Left ventricle myocardium inferior (tissue), 1 donor: Measurements from ENCODE around the gene TBC1D16. TPM values are rescaled to one million over a fixed set of nuclear protein-coding genes. Genes with fewer than 3 reads are reported as not detected.

Experiments used
- DNase-seq: peaks from one replicate; pipeline ENCODE4 v3.0.0-alpha.2; 2020
- H3K27ac ChIP-seq: fragments of 200-600 bp; replicated peaks from 2 replicates; pipeline ENCODE4 v1.8.0; 2021
- H3K27me3 ChIP-seq: fragments of 200-600 bp; 2 replicates; pipeline ENCODE4 v1.8.0; 2021; ENCODE audit warnings: low read depth
- H3K36me3 ChIP-seq: fragments of 200-600 bp; 2 replicates; pipeline ENCODE4 v1.8.0; 2021
- H3K4me1 ChIP-seq: fragments of 200-600 bp; 2 replicates; pipeline ENCODE4 v1.8.0; 2021
- H3K4me3 ChIP-seq: fragments of 200-600 bp; 2 replicates; pipeline ENCODE4 v1.8.0; 2021; ENCODE audit warnings: mild to moderate bottlenecking, moderate library complexity
- H3K9me3 ChIP-seq: fragments of 200-600 bp; replicated peaks from 2 replicates; pipeline ENCODE4 v1.8.0; 2021
- CTCF ChIP-seq: fragments of 200-600 bp; IDR thresholded peaks from 2 replicates; pipeline ENCODE4 v1.8.0; 2021; ENCODE audit warnings: antibody characterized with exemption, mild to moderate bottlenecking, borderline replicate concordance
- intact Hi-C: fragments of 100-400 bp; cut with micrococcal nuclease; formaldehyde crosslinking; loops from one replicate; pipeline ENCODE4 v1.11.0; 2022
- total RNA-seq: library from RNA; stranded (reverse); fragmentation: NEBNext Ultra II Directional; extraction: Animal tissue kit (Norgen Biotek cat#: 25700); gene quantifications from one replicate; pipeline ENCODE4 v1.2.1, GENCODE V29; 2021
- donor health status: DM: no; HTN: yes; CAD: no; lungs with severe emphysema.

TBC1D16 gene
- total RNA-seq, 1 donor from 2014 or later, result 15.9 TPM

GRCh38 chr17:80021600-80021999 is 14.1 kb downstream of the TBC1D16 start:
- intact Hi-C loops, result no loop called here
- H3K27me3 ChIP-seq, result no peaks in the 10 kb centered on the region
- TF ChIP-seq CTCF, result no peak
- no peaks in the 10 kb centered on the region for H3K9me3 ChIP-seq
- no peak for DNase-seq
- peaks cover 18% of the 10 kb centered on the region for H3K4me1 ChIP-seq
- H3K27ac ChIP-seq, result no peak overlapping the region
- H3K4me3 ChIP-seq, result no peak overlapping the region
- H3K36me3 ChIP-seq, result no peaks in the 10 kb centered on the region

- Histone ChIP-seq H3K27me3 (no peaks in the 10 kb centered on the region), H3K9me3 (peaks cover 7% of the 10 kb centered on the region), H3K27ac (no peak overlapping the region), H3K36me3 (no peaks in the 10 kb centered on the region), H3K4me1 (peaks cover 7% of the 10 kb centered on the region), H3K4me3 (no peak overlapping the region)
- TF ChIP-seq CTCF, result no peak
- DNase-seq, result no peak
- intact Hi-C loops, result no loop called here
Measured at GRCh38 chr17:80018917-80019651, 16.6 kb downstream of the TBC1D16 start.

GRCh38 chr17:80017226-80018010 is 18.3 kb downstream of the TBC1D16 start:
- peaks cover 11% of the 10 kb centered on the region for H3K36me3 ChIP-seq
- H3K9me3 ChIP-seq, result peaks cover 7% of the 10 kb centered on the region
- no peak for DNase-seq
- TF ChIP-seq CTCF, result no peak
- H3K4me1 ChIP-seq, result no peaks in the 10 kb centered on the region
- H3K27me3 ChIP-seq, result no peaks in the 10 kb centered on the region
- H3K4me3 ChIP-seq, result no peak overlapping the region
- no peak overlapping the region for H3K27ac ChIP-seq
- intact Hi-C loops, result no loop called here

GRCh38 chr17:80012765-80013741 is 22.6 kb downstream of the TBC1D16 start:
- no peak for DNase-seq
- H3K36me3 ChIP-seq, result peaks cover 22% of the 10 kb centered on the region
- intact Hi-C loops, result no loop called here
- TF ChIP-seq CTCF, result no peak
- no peak overlapping the region for H3K27ac ChIP-seq
- no peaks in the 10 kb centered on the region for H3K27me3 ChIP-seq
- H3K4me1 ChIP-seq, result peaks cover 12% of the 10 kb centered on the region
- no peak overlapping the region for H3K4me3 ChIP-seq
- peaks cover 7% of the 10 kb centered on the region for H3K9me3 ChIP-seq

GRCh38 chr17:80011989-80012555 is 23.6 kb downstream of the TBC1D16 start:
- intact Hi-C loops, result no loop called here
- H3K36me3 ChIP-seq, result peaks cover 22% of the 10 kb centered on the region
- DNase-seq, result no peak
- H3K27ac ChIP-seq, result no peak overlapping the region
- no peaks in the 10 kb centered on the region for H3K27me3 ChIP-seq
- peaks cover 13% of the 10 kb centered on the region for H3K4me1 ChIP-seq
- peaks cover 7% of the 10 kb centered on the region for H3K9me3 ChIP-seq
- TF ChIP-seq CTCF, result no peak
- H3K4me3 ChIP-seq, result no peak overlapping the region
